GM12864 (cell line): ENCODE data around the gene PDE5A.

ENCODE experiments used
- DNase-seq: peaks from one replicate; pipeline ENCODE4 v3.0.0-alpha.2; 2011; ENCODE audit warnings: low read depth
- H3K4me3 ChIP-seq: 2 replicates; pipeline ENCODE4 v1.5.1; 2011; ENCODE audit warnings: mild to moderate bottlenecking, low read depth, low read length, control low read depth
- TF ChIP-seq, protein P1 (sequence below): IDR thresholded peaks from 2 replicates; pipeline ENCODE4 v1.5.1; 2011; ENCODE audit warnings: low read depth, mild to moderate bottlenecking, moderate library complexity, low read length, control low read depth, inconsistent platforms; ENCODE audit errors: missing control alignments

Gene PDE5A

DNA sequence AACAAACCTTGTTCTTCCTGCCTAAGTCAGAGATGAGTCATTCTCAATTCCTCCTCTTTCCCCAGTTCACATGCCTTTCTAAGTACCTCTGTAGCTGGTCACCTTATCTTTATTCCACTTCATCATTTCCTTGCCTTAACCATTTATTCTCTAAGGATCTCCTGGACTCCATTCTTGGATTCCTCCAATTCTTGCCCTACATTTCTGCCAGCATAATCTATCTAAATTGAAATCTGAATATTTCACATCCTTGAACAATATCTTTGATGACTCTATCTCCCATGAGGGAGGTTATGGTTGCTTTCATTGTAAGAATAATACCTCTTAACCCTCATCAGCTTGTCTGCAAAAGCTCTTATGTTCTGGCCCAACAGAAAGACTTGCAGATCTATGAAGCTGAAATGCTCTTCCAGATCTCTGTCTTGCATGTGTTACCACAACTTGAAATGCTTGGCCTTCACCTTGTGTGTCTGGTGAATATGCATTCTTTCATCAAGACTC is 28.6 kb upstream of the PDE5A start:
- no peak overlapping the region for H3K4me3 ChIP-seq
- TF ChIP-seq, protein P1, sequence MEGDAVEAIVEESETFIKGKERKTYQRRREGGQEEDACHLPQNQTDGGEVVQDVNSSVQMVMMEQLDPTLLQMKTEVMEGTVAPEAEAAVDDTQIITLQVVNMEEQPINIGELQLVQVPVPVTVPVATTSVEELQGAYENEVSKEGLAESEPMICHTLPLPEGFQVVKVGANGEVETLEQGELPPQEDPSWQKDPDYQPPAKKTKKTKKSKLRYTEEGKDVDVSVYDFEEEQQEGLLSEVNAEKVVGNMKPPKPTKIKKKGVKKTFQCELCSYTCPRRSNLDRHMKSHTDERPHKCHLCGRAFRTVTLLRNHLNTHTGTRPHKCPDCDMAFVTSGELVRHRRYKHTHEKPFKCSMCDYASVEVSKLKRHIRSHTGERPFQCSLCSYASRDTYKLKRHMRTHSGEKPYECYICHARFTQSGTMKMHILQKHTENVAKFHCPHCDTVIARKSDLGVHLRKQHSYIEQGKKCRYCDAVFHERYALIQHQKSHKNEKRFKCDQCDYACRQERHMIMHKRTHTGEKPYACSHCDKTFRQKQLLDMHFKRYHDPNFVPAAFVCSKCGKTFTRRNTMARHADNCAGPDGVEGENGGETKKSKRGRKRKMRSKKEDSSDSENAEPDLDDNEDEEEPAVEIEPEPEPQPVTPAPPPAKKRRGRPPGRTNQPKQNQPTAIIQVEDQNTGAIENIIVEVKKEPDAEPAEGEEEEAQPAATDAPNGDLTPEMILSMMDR: no peak

DNA sequence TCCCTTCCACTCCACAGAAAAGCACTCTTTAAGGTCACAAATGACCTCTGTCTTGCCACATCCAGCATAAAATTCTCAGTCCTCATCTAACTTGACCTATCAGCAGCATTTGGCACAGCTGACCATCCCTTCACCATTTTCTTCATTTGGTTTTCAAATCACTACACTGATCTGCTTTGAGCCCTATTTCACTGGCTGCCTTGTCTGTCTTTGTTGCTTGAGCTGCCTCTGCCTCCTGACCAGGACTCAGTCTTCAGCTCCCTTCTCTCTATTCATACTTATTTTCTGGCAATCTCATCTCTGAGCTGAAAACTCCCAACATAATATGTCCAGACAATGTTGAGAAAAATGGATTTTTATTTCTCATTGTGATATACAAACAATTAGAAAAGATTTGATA is 27.7 kb upstream of the PDE5A start:
- no peak for DNase-seq
- H3K4me3 ChIP-seq: no peak overlapping the region
- TF ChIP-seq, protein P1: no peak

More for the DNA sequence above, 28.6 kb upstream of the PDE5A start:
- DNase-seq: no peak

DNA sequence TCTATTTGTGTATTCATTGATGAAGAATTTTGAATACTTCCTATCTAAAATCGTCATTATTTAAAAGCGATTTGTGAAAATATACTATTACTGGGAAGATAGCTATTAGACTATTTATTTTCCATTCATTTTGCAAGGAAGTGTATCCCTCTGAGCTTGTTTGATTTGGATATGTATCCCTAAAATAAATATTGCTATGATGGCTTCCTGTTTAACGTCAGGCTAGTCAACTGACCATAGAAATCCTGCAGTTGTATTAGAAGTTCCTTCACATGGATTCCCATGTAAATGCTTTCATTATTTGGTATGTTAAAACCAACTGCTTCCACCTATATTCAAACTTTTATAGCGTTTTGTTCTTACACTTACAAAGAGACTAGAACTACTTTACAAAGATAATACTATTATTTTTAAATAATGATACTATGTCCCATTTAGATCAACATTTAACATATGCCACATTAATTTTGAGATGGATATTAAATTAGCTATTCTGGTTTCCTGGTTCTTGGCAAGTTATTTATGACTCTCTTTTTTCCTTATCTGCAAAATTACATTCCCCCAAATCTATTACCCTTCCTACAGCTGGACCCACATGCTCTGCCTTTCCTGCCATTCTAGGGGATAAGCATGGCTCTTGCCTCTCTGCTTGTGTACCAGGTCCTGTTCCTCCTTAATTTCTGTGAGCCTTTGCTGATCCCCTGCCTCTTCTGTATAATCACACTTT is 26.7 kb upstream of the PDE5A start:
- no peak for DNase-seq
- TF ChIP-seq, protein P1: no peak
- no peak overlapping the region for H3K4me3 ChIP-seq

DNA sequence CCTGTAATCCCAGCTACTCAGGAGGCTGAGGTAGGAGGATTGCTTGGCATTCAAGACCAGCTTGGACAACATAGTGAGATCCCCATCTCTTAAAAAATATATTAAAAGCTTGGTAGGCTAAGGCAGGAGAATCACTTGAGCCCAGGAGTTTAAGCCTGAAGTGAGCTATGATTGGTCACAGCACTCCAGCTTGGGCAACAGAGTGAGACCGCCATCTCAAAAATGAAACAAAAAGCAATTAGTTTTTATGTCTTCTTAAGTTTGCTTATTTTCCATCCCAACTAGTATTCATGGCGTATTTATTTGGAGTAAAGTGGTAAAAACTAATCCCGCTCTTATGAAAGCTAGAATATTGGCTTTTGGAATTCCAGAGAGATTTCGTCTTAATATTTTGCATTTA is 25.4 kb upstream of the PDE5A start:
- no peak for DNase-seq
- TF ChIP-seq, protein P1: no peak
- no peak overlapping the region for H3K4me3 ChIP-seq

DNA sequence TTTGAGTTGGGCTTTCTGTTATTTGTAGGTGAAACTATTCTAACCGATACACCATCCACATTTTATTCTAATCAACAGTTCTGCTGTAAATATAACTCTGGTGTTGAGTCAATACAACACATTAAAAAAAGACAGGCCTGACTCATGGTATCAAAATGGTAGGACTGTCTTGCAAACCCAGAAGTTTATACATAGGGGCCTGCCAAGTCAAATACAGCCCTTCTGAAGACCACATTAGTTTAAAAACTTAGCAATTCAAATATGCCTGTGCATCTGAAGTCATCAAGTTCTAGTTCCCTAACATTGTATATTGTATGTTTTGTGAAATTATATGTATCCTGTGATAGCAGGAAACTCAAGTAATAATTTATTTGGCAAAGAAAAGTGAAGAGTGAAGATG is 24.4 kb upstream of the PDE5A start:
- no peak overlapping the region for H3K4me3 ChIP-seq
- DNase-seq: no peak
- TF ChIP-seq, protein P1: no peak

DNA sequence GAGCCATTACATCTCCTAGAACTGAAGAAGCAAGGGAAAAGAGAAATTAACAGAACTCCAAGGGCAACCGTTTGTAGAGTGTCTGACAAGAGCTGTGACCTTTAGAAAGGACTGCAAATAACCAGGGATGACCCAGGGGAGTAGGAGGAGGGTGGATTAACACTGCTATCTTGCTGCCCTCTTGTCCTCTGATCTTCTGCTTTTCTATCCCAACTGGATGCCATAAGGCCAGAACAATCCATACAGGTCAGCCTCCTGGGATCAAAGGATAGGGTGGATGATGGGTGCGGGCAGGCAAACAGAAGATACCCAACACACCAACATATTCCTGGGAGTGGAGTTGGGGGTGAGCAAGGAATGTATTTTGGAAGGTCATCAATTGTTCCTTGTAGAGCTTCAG is 19.8 kb upstream of the PDE5A start:
- no peak overlapping the region for H3K4me3 ChIP-seq
- TF ChIP-seq, protein P1: no peak
- DNase-seq: no peak

DNA sequence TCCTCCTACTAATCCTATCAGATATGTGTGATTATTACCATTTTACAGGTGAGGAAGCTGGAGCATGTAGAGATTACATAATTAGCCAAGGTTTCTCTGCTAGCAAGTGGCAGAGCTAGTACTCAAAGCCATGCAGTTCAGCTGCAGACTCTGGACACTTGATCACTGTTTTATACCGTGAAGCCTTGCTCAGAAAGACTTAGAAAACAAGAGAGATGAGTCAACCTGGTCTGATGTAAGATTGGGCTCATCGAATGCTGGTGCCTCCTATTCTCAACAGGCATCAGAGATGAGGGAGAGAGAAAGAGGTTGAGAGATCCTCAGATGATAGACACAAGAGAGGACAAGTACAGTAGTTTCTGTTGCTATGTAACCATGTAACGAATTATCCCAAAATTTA is 19.0 kb upstream of the PDE5A start:
- no peak for DNase-seq
- no peak overlapping the region for H3K4me3 ChIP-seq
- TF ChIP-seq, protein P1: no peak
